K562 (cell line): ENCODE results near the gene FAM167B. TPM values are rescaled to one million over a fixed set of nuclear protein-coding genes. Genes with fewer than 3 reads are reported as not detected.

ENCODE experiments used
- BDP1 ChIP-seq: IDR thresholded peaks from 3 replicates; pipeline ENCODE4 v1.6.1; 2011; ENCODE audit not compliant: insufficient read length, insufficient read depth
- BHLHE40 ChIP-seq: IDR thresholded peaks from 2 replicates; pipeline ENCODE4 v1.6.1; 2011; ENCODE audit warnings: low read length, improper control_type of control experiment
- CBFB ChIP-seq: sonication (generic); formaldehyde crosslinking; IDR thresholded peaks from 2 replicates; pipeline ENCODE4 v1.4.0; 2020; ENCODE audit warnings: mild to moderate bottlenecking, missing genetic modification reagents
- CEBPG ChIP-seq, 3 experiments: fragments of 200-800 bp in 1 of 3; sonication (Bioruptor generic) in 1 of 3; sonication (generic) in 1 of 3; formaldehyde crosslinking in 1 of 3; IDR thresholded peaks in 2 of 3; conservative IDR thresholded peaks in 1 of 3; 2 replicates each; pipeline versions ENCODE4 v1.6.1 to v1.8.0; 2016 to 2022; ENCODE audit warnings: missing compliant biosample characterization in 2 of 3, missing genetic modification characterization in 2 of 3, mild to moderate bottlenecking in 1 of 3, missing genetic modification reagents in 1 of 3
- CSDE1 ChIP-seq, 2 experiments: fragments of 450-650 bp; IDR thresholded peaks; 2 replicates each; pipeline ENCODE4 v1.6.1; 2016; ENCODE audit warnings: mild to moderate bottlenecking in 1 of 2
- E2F3 ChIP-seq: fragments of 250-450 bp; sonication (Bioruptor Pico); IDR thresholded peaks from 2 replicates; pipeline ENCODE4 v1.4.0; 2020; ENCODE audit warnings: mild to moderate bottlenecking
- E2F5 ChIP-seq: sonication (generic); formaldehyde crosslinking; IDR thresholded peaks from 2 replicates; pipeline ENCODE4 v1.8.0; 2022; ENCODE audit warnings: mild to moderate bottlenecking, missing genetic modification reagents
- ETS2 ChIP-seq: IDR thresholded peaks from 2 replicates; pipeline ENCODE4 v1.6.1; 2016; ENCODE audit warnings: borderline replicate concordance, missing genetic modification characterization, mild to moderate bottlenecking, moderate library complexity, missing compliant biosample characterization; ENCODE audit not compliant: poor library complexity, severe bottlenecking
- FOSL1 ChIP-seq: fragments of 200-800 bp; sonication (Bioruptor generic); conservative IDR thresholded peaks from 2 replicates; pipeline ENCODE4 v1.6.1; 2016; ENCODE audit warnings: missing genetic modification characterization, missing compliant biosample characterization
- GTF2F1 ChIP-seq: IDR thresholded peaks from 2 replicates; pipeline ENCODE4 v1.6.1; 2011; ENCODE audit warnings: low read depth, low read length, improper control_type of control experiment
- HNRNPH1 ChIP-seq: fragments of 200-400 bp; formaldehyde crosslinking; optimal IDR thresholded peaks from 2 replicates; pipeline ENCODE3; 2017; ENCODE audit warnings: low read depth, mild to moderate bottlenecking, low read length, moderate library complexity
- NCOA2 ChIP-seq, 2 experiments: fragments of 450-650 bp; IDR thresholded peaks; 2 replicates each; pipeline ENCODE4 v1.6.1; 2018; ENCODE audit warnings: mild to moderate bottlenecking in 2 of 2, moderate library complexity in 1 of 2; ENCODE audit not compliant: partially characterized antibody in 2 of 2
- NR3C1 ChIP-seq: sonication (generic); formaldehyde crosslinking; IDR thresholded peaks from 2 replicates; pipeline ENCODE4 v1.8.1; 2022; ENCODE audit warnings: missing genetic modification reagents
- RBM25 ChIP-seq: fragments of 200-400 bp; formaldehyde crosslinking; IDR thresholded peaks from 2 replicates; pipeline ENCODE4 v1.6.1; 2018; ENCODE audit warnings: low read length, low read depth, moderate library complexity; ENCODE audit not compliant: severe bottlenecking
- SMC3 ChIP-seq: conservative IDR thresholded peaks from 2 replicates; pipeline ENCODE4 v1.6.1; 2011; ENCODE audit warnings: low read depth, low read length, improper control_type of control experiment; ENCODE audit not compliant: insufficient read depth
- SRSF1 ChIP-seq: fragments of 200-400 bp; formaldehyde crosslinking; IDR thresholded peaks from 2 replicates; pipeline ENCODE4 v1.6.1; 2017; ENCODE audit warnings: mild to moderate bottlenecking, low read depth, low read length, moderate library complexity
- USF2 ChIP-seq: sonication (generic); formaldehyde crosslinking; IDR thresholded peaks from 2 replicates; pipeline ENCODE4 v1.5.0; 2020; ENCODE audit warnings: missing genetic modification reagents
- ZFP1 ChIP-seq: fragments of 450-650 bp; formaldehyde crosslinking; IDR thresholded peaks from 2 replicates; pipeline ENCODE4 v1.4.0; 2020; ENCODE audit warnings: mild to moderate bottlenecking, mixed read lengths
- ZNF140 ChIP-seq: fragments of 250-450 bp; sonication (Bioruptor Pico); IDR thresholded peaks from 2 replicates; pipeline ENCODE4 v1.8.0; 2021; ENCODE audit warnings: moderate library complexity, mild to moderate bottlenecking, inconsistent platforms
- ZNF212 ChIP-seq: fragments of 450-650 bp; formaldehyde crosslinking; IDR thresholded peaks from 2 replicates; pipeline ENCODE4 v1.4.0; 2020; ENCODE audit warnings: mild to moderate bottlenecking
- ZNF282 ChIP-seq: sonication (generic); formaldehyde crosslinking; IDR thresholded peaks from 2 replicates; pipeline ENCODE4 v1.8.1; 2023; ENCODE audit warnings: missing genetic modification reagents
- ZZZ3 ChIP-seq: fragments of 450-650 bp; IDR thresholded peaks from 2 replicates; pipeline ENCODE4 v1.6.1; 2016; ENCODE audit warnings: antibody characterized with exemption, mild to moderate bottlenecking, moderate library complexity
- polyA plus RNA-seq, 8 experiments: library from polyadenylated mRNA; depleted of rRNA in 4 of 8; stranded (reverse) in 5 of 8; unstranded in 3 of 8; fragments of >200 nt; fragmentation: Nextera tagmentation in 2 of 8; fragmentation: Illumina TruSeq in 1 of 8; extraction: Ambion mirVana in 2 of 8; extraction: Trizol in 1 of 8; gene quantifications; 2 replicates each; pipeline versions ENCODE4 v1.2.1 to v1.2.3, GENCODE V29; 2011 to 2014; ENCODE audit warnings: inconsistent platforms in 1 of 8, missing spikeins in 1 of 8
- total RNA-seq, 7 experiments: library from RNA; depleted of rRNA in 6 of 7; stranded (reverse); fragments of >200 nt in 6 of 7; fragmentation: Illumina TruSeq in 2 of 7; extraction: Trizol in 2 of 7; gene quantifications; 2 replicates each; pipeline versions ENCODE4 v1.2.1 to v1.2.3, GENCODE V29; 2011 to 2021; ENCODE audit warnings: low replicate concordance in 1 of 7
- TF ChIP-seq, protein P1 (sequence below): fragments of 250-450 bp; sonication (Bioruptor Pico); IDR thresholded peaks from 2 replicates; pipeline ENCODE4 v1.9.0; 2021; ENCODE audit warnings: mild to moderate bottlenecking, inconsistent platforms
- TF ChIP-seq, protein P2 (sequence below), 2 experiments: fragments of 250-450 bp in 1 of 2; fragments of 450-650 bp in 1 of 2; sonication (Bioruptor Pico) in 1 of 2; IDR thresholded peaks; 2 replicates each; pipeline versions ENCODE4 v1.6.1 to v1.8.0; 2016 to 2021; ENCODE audit warnings: mild to moderate bottlenecking in 2 of 2, moderate library complexity in 2 of 2, missing compliant biosample characterization in 1 of 2, missing genetic modification characterization in 1 of 2

Gene FAM167B
- total and polyA plus RNA-seq, 9 of the 15 experiments (the other 6 are each of a cell fraction or from before 2014, with no cell fraction given) = not detected

- TF ChIP-seq, protein P1, sequence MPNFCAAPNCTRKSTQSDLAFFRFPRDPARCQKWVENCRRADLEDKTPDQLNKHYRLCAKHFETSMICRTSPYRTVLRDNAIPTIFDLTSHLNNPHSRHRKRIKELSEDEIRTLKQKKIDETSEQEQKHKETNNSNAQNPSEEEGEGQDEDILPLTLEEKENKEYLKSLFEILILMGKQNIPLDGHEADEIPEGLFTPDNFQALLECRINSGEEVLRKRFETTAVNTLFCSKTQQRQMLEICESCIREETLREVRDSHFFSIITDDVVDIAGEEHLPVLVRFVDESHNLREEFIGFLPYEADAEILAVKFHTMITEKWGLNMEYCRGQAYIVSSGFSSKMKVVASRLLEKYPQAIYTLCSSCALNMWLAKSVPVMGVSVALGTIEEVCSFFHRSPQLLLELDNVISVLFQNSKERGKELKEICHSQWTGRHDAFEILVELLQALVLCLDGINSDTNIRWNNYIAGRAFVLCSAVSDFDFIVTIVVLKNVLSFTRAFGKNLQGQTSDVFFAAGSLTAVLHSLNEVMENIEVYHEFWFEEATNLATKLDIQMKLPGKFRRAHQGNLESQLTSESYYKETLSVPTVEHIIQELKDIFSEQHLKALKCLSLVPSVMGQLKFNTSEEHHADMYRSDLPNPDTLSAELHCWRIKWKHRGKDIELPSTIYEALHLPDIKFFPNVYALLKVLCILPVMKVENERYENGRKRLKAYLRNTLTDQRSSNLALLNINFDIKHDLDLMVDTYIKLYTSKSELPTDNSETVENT (CRISPR knock-in tag) = no peak
- TF ChIP-seq E2F3 (CRISPR knock-in tag) (no peak), BHLHE40 (no peak), SRSF1 (no peak), ZZZ3 (no peak; the same call in 1 of the 2 replicates), CEBPG (CRISPR knock-in tag; IDR thresholded peaks at IDR 0.05) (no peak), CEBPG (tag; conservative IDR thresholded peaks at IDR 0.05 in 1 of 2, IDR thresholded peaks at IDR 0.05 in 1 of 2) (no peak), GTF2F1 (0 out of 2 replicates have a peak, but pooled peaks have one; percentile 30), NR3C1 (CRISPR knock-in tag) (no peak), ZNF140 (CRISPR knock-in tag) (no peak), ZNF282 (CRISPR knock-in tag) (no peak), BDP1 (no peak), ZNF212 (no peak), ZFP1 (CRISPR knock-in tag) (no peak), HNRNPH1 (no peak), CSDE1 (IDR thresholded peaks at IDR 0.05) (peak in 1 of 2 experiments; percentile 91; a peak in 2 of 4 replicates), CBFB (CRISPR knock-in tag) (0 out of 2 replicates have a peak, but pooled peaks have one; percentile 12), NCOA2 (IDR thresholded peaks at IDR 0.05; ENCODE audit: partially characterized antibody in 2 of 2) (no peak), E2F5 (CRISPR knock-in tag) (no peak), RBM25 (no peak), SMC3 (no peak), FOSL1 (peak; percentile 70), USF2 (no peak), ETS2 (no peak)
- TF ChIP-seq, protein P2, sequence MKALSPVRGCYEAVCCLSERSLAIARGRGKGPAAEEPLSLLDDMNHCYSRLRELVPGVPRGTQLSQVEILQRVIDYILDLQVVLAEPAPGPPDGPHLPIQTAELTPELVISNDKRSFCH (CRISPR knock-in tag; IDR thresholded peaks at IDR 0.05) = no peak
- TF ChIP-seq, protein P2 (tag; IDR thresholded peaks at IDR 0.05) = no peak; the same call in 1 of the 2 replicates
Observed at GRCh38 chr1:32221980-32222755, 24.9 kb upstream of the FAM167B start, which contains the start of the genes EIF3I and TMEM234 (continued).
